PC-9 (cell line): Measurements from ENCODE around the gene AKR1E2.

Experiments
- EZH2 ChIP-seq: fragments of 200-600 bp; sonication (generic); IDR thresholded peaks from 2 replicates; pipeline ENCODE4 v1.8.0; 2017; ENCODE audit warnings: antibody characterized with exemption, low read depth
- TF ChIP-seq, protein P1 (sequence below): fragments of 200-600 bp; sonication (generic); conservative IDR thresholded peaks from 2 replicates; pipeline ENCODE4 v1.6.1; 2017; ENCODE audit warnings: mixed run types, antibody characterized with exemption, mild to moderate bottlenecking, moderate library complexity

DNA sequence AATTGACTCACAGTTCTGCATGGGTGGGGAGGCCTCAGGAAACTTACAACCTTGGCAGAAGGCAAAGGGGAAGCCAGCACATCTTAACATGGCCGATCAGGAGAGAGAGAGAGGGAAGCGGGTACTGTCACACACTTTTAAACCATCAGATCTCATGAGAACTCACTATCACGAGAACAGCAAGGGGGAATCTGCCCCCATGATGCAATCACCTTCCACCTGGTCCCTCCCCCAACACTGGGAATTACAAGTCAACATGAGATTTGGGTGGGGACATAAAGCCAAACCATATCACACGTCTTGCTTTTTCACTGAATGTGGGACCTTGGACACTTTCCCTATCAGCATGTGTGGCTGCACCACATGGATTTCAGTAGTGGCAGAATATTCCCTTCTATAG, 9.0 kb upstream of the AKR1E2 start:
- TF ChIP-seq, protein P1, sequence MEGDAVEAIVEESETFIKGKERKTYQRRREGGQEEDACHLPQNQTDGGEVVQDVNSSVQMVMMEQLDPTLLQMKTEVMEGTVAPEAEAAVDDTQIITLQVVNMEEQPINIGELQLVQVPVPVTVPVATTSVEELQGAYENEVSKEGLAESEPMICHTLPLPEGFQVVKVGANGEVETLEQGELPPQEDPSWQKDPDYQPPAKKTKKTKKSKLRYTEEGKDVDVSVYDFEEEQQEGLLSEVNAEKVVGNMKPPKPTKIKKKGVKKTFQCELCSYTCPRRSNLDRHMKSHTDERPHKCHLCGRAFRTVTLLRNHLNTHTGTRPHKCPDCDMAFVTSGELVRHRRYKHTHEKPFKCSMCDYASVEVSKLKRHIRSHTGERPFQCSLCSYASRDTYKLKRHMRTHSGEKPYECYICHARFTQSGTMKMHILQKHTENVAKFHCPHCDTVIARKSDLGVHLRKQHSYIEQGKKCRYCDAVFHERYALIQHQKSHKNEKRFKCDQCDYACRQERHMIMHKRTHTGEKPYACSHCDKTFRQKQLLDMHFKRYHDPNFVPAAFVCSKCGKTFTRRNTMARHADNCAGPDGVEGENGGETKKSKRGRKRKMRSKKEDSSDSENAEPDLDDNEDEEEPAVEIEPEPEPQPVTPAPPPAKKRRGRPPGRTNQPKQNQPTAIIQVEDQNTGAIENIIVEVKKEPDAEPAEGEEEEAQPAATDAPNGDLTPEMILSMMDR, result no peak
- no peak for TF ChIP-seq EZH2
